SK-N-DZ (cell line): ENCODE measurements around the gene FKBP9.
"Not testable (repeated sequence)": the region's sequence is repeated elsewhere in the genome, so short reads cannot be mapped to it uniquely, and the experiment has no call there.

Experiments used
- DNase-seq: peaks from one replicate; pipeline ENCODE4 v3.0.0-alpha.2; 2015; ENCODE audit warnings: low spot score

Gene FKBP9

DNA sequence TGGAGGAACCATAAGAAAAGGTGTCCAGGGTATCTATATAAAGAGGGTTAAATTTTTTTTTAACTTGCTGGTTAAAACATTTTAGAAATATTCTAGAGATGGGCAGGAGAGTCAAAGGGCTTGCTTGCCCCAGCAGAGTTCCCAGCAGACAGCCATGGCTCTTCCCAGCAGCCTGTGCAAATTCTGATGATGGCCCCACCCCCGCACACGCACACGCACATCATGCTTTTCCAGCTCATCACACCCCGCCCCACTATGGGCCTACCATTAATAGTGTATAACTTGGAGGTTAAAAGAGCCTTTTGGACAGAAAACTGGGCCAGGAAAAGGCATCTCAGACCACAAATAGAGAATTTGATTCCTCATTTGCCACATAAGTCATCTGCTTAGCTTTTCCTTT lies 48.5 kb downstream of the FKBP9 start:
- DNase-seq, result not testable (repeated sequence)

DNA sequence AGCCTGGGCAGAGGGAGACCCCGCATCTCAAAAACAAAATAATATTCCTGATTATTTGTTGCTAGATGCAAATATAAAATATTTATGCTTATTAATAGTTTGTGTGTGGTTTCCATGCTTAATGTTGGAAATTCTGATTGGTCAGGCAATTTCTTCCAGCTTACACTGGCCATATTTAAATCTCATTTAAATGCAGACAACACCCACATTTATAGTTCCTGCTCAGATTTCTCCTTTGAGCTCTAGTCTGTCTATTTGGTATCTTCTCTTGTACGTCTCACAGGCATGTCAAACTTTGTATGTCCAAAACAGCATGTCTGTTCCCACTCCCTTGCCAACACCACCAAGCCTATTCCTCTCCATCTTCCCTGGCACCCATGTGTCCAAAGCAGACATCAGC lies 52.5 kb downstream of the FKBP9 start:
- DNase-seq, result no peak

DNA sequence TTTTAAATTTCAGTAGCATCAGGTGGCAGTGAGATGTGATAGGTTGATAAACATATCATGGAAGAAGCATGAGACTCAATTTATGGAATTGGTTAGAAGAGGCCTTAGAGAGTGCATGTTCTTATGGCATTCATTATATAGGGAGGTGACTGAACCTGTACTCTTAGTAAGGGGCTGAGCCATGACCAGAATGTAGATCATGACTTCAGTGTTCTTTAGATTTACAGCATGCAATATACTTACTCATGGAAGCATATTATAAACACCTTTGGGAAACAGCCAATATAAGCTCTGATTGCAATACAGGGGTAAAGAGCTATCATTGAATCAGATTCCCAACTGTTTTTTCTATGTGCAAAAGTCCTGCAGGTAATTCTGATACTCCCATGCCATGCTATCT lies 55.1 kb downstream of the FKBP9 start:
- DNase-seq, result no peak

DNA sequence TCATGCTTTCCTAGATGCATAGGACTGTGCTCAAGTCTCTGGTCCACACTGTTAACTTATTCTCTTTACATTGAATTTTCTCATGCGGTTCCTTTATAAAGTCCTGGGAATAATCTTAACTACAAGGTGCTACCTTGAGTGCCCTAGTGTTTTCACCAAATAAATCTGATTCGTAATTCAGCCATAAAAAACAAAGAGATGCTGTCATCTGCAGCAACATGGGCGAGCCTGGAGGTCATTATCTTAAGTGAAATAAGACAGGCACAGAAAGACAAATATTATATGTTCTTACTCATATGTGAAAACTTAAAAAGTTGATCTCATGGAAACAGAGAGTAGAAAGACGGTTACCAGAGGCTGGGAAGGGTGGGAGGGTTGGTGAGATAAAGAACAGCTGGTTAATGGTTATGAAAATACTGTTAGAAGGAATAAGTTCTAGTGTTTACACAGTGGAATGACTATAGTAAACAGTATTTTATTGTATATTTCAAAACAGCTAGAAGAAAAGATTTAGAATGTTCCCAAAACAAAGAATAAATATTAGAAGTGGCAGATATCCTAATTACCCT lies 67.0 kb downstream of the FKBP9 start:
- DNase-seq, result no peak

DNA sequence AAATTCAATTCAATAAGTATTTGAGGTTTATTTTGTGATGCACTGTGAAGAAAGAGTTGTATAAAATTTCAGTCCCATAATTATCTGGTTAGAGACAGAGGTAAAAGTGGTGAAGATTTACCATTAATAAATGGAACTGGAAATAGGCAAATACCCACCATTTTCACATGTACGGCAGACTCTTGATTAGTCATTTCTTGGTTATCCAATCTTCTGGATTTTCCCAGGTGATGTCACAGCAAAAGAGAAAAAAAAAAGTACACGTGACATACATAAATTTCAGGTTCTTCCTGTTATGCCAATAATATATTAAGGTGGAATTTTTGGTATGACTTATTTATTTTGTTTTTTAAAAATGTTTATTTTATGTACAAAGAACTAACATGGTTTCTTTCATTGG lies 78.5 kb downstream of the FKBP9 start:
- DNase-seq, result no peak

DNA sequence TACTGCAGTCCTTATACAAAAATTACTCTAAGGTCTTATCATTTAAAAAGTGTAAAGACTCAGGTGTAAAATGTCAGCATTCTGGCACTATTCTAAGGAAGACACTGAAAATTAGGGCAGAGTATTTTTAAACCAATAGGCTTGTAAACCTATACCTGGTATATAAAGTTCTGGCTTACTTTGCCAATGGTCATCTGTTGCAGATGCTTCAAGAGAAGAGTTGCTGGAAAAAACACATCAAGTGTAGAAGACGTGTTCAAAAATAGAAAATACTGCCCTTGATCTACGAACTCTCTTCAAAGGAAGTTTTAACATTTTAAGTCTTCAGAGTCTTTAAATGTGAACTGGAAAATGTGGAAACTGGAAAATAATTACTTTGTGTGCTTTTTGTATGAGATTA lies 81.4 kb downstream of the FKBP9 start:
- DNase-seq, result no peak

DNA sequence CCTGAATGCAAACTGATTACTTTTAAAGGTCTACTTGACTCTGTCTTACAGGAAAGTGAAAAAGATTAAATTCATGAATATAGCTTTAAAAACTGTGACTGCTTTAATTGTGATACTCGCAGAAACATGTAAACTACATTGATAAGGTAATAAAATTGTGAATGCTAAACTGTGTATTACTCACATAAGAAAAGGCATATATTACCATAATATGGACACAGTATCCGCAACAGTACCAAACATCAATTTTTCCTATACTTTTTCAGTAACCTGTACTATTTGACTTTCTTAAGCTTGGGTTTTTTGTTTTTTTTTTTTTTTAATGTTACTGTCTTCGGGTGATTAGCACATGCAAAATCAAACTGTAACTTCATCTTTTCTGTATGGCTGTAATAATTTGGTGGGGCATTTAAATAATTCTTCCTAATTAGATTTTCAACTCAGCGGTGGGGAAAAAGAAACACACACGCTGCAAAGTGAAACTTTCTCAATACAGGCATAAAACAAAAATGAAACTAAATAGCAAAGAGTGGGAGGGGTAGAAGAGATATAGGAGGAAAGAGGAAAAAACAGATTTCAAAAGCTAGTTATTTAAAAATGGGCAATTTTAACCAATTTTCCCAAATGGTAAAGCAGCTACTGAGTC lies 82.1 kb downstream of the FKBP9 start:
- DNase-seq, result no peak

DNA sequence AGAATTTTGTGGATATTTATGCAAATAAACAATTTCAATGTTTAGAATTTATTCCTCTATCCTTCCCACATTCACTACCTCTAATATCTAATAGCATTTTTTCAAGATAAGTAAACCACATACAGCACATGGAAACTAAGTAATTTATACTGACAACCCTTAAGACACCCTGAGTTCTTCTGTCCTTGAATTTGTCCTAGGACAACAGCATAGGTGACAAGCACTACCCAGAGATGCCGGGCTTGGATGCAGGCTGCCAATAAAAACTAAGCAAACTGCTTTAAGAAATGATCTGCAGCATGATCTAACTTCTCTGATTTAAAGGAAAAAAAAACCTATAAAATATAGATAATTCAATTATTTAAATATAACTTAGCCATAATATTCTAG lies 82.7 kb downstream of the FKBP9 start:
- no peak for DNase-seq

DNA sequence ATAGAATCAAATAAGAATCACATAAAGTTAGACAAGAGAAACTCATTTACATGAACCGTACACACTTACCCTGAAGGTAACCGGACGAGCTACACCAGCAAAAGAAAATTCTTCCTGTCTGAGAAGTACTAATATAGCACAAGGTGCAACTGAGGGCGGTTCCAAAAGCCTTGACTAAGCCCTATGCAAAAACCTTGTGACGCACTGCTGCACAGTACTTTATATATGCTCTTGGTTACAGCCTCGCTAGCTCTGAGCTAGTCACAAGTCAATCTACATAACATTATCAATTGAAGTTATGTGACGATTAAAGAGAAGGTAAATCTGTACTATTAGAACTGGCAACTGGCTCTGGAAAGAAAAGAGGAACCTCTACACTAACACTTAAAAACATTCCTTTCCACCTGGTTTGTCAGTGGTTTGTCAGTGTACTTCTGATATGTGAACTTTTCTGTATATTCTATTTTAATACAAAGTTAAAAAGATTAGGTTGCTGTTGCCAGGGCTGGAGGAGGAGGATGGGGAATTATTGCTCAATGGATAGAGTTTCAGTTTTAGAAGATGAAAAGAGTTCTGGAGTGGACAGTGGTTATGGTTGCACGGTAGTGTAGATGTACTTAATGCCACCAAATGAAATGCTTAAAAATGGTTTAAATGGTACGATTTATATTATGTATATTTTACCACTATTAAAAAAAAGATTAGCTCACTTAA lies 83.7 kb downstream of the FKBP9 start:
- DNase-seq, result no peak

DNA sequence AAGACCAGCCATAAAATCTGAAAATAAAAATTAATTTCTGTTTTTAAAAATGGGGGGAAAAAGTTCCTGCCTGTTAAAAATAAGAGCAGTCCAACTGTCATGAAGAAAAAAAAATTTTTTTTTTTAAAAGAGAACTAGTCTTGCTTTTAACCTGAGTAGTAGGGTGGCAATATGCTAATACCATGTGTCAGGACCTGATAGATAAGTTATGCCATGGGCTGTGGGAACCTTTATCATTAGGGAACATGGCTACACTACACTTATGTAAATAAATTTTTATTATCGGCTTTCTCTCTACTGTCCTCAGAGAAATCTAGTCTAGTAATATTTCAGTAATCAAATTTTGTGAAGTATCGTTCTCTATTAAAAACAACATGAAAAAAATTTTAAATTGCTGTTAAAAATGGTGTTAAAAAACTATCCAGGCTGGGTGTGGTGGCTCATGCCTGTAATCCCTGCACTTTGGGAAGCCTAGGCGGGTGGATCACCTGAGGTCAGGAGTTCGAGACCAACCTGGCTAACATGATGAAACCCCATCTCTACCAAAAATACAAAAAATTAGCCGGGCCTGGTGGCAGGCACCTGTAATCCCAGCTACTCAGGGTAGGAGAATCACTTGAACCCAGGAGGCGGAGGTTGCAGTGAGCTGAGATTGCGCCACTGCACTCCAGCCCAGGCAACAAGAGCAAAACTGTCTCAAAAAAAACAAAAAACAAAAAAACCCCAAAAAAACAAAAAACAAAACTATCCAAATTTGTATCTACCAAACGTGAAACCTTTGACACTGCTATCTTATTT lies 84.6 kb downstream of the FKBP9 start:
- DNase-seq, result no peak

DNA sequence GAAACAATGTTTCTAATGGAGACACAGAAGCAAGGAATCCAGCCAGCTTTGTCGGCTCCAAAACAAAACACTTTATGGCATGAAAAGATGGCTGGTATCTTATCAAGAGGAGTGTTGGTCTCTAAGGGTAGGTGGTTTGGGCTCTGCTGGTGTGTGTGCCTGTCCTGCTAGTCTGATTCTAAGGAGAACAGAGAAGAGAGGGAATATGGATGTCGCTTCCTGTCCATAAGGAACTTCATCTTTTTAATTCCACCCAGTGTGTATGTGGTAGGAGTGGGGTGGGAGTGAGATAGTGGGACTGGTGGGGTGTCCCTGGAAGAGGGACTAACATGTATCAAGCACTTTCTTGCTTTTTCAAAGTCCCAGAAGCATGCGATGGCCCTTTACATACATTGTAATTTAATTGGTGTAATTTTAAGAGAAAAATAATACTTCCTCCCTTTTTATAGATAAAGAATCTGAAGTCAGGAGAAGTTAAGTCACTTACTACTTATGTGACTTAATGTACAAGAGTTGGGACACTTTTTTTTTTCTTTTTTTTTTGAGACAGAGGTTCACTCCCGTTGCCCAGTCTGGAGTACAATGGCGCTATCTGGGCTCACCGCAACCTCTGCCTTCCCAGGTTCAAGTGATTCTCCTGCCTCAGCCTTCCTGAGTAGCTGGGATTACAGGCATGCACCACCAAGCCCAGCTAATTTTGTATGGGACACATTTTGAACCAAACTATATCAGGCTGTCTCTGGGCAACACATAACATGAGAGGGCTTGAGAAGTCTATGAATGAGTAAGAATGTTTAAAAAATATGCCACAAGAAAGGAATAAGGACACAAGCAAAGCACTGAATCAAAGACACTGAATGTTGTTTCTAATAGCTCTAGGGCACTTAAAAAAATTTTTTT lies 86.5 kb downstream of the FKBP9 start:
- no peak for DNase-seq

DNA sequence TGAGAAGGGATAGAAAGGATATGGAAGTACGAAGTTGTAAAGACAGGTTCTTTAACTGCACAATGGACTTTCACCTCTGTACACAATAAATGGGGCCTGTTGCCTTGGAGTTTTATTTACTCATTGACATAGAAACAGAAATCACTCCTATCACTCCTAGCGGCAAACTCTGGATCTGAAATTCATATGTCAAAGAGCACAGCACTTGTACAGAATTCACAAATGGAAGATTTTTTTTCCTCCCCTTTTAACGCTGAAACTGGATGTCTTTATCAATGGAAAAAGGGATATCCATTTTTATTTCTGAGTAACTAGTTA lies 87.1 kb downstream of the FKBP9 start:
- no peak for DNase-seq

DNA sequence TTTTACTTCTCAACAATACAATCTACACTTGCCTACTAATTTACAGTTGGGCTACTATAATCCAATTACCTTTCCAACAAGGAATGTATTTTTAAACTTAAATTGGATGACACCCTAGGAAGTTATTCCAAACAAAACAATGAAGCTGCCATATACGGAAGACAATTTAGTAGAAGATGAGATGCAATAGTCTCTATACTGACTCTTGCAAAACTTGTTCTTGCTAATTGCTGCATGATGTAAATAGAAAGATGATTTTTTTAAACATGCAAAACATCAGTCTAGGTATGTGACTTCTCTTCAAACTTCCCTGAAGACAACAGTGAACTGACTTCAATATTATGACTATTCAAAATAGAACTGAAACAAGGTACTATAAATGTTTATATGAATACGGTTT lies 87.7 kb downstream of the FKBP9 start:
- DNase-seq, result no peak

DNA sequence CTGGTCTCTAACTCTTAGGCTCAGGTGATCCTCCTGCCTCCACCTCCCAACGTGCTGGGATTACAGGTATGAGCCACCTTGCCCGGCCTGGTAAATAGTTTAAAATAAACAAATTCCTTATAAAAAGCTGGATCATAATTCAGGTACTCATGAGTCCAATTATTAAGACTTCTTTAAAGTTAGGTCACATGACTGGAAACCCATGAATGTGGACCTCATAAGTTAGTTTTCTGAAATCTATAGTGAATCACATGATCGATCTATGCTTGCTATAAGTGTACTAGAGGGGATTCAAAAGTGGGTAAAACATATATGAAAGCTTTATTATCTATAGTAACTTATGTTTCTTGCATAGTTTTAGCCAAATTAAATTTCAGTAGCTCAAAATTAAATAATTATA lies 91.0 kb downstream of the FKBP9 start:
- DNase-seq, result no peak

DNA sequence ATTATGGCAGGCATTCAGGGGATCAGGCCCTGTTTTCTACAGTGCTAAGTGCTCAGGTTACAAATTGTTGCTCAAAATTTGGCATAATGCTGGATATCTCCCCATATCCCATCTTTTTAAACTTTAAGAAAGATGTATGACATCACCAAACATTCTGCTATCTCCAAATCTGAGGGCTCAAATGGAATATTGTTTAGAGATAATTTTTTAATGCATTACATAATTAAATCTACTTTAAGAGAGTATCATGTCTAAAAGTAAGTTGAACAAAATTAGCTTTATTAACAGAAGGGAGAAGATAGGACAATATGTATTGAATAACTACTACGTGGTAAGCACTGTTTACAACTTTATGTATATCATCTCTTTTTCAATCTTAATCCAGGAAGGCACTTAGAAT lies 91.5 kb downstream of the FKBP9 start:
- DNase-seq, result peak; percentile 20

DNA sequence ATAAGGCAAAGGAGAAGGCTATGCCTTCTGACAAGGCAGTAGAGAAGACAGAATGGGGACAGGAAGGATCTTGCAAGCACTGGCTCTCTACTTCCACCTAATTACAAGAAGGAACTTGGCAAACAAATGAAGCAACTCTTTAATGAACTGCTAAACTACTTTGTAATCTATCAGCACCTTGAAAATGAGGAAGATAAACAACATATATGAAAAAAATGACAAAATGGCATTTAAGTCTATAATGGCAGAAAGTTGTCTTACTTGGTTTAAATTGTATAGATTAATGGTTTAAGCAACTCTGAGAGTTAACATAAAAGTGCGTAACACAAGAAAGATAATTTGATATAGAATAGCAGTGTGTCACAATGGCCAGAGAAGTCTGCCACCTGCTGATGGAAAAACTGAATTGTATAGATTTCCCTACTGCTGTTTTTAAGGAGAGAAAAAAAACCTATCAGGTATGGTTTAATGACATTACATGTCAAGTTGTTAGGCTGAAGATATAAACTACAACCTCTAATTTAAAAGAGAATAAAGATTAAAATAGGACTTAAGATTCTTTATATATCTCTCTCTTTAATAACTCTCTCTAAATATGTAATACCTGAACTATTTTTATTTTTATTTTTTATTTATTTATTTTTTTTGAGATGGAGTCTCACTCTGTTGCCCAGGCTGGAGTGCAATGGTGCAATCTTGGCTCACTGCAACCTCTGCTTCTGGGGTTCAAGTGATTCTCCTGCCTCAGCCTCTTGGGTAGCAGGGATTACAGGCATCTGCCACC lies 93.5 kb downstream of the FKBP9 start:
- peak; percentile 42 for DNase-seq

DNA sequence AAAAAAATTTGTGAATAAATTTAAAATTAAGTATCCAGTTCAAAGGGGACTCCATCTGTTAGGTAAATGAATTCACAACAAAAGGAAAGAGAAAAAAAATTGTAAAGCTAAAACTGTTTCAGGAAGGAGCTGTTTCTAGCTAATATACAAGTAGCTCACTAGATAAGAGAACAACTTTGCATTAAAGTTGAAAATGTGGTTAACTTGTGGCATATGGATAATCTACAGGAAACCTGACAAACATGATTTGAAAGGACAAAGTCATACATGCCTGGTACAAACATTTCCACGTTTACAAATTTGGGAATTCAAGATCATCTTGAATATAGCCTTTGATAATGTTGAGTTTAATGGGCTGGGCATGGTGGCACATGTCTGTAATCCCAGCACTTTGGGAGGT lies 96.5 kb downstream of the FKBP9 start:
- DNase-seq, result no peak

DNA sequence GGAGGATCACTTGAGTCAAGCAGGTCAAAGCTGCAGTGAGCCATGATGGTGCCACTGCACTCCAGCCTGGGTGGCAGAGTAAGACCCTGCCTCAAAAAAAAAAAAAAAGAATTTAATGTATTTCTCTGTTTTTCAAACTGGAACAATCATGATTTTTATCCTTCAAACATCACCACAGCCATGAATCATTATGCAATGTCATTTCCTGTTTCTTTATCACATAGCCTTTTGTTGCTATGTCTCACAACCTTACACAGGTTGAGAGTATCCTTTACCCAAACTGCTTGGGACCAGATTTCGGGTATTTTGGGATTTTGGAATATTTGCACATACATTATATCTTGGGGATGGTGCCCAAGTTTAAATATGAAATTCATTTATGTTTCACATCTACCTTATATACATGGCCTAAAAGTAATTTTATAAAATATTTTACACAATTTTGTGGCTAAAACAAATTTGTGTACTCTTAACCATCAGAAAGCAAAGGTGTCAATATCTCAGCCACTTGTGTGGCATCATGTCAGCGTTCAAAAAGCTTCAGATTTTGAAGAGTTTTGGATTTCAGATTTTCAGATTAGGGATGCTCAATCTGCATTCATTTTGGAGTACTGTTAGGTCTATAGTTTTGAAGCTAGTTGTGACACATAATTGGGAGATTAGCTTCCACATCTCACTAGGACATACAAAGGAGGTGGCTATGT lies 97.2 kb downstream of the FKBP9 start:
- no peak for DNase-seq

DNA sequence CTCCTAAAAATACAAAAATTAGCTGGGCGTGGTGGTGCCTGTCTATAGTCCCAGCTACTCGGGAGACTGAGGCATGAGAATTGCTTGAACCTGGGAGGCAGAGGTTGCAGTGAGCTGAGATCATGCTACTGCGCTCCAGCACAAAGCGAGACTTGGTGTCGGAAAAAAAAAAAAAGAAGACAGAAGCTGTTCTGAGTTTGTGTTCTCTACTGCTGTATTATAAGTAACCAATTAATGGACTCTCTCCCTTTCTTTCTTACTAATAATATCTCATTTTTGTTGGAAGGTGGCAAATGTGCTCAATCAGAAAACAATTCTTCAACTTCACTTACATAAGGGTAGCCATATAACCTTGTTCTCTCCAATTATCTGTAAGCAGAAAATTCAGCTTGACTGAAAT lies 97.9 kb downstream of the FKBP9 start:
- DNase-seq, result no peak
